Esophagus mucosa (tissue), 1 donor: ENCODE results near the gene ACVR1C. TPM values are rescaled to one million over a fixed set of nuclear protein-coding genes. Genes with fewer than 3 reads are reported as not detected.
"Not testable (repeated sequence)": the region's sequence is repeated elsewhere in the genome, so short reads cannot be mapped to it uniquely, and the experiment has no call there.

ENCODE experiments used
- ATAC-seq: fragments of 200-7000 bp; cut with Tn5 transposase; one replicate; pipeline ENCODE4 v1.9.1; 2020
- total RNA-seq: library from RNA; stranded (reverse); gene quantifications from one replicate; pipeline ENCODE4 v1.2.4, GENCODE V29; 2023
- donor health status: DM: yes; HTN: yes; CAD: no.

Gene ACVR1C
- total RNA-seq, 1 donor from 2014 or later = 0.64 TPM

- ATAC-seq = no peak
These were observed 55.9 kb downstream of the ACVR1C start for GRCh38 chr2:157572725-157573124.

GRCh38 chr2:157566623-157567022 is 62.0 kb downstream of the ACVR1C start:
- not testable (repeated sequence) for ATAC-seq

- not testable (repeated sequence) for ATAC-seq
These were observed 62.6 kb downstream of the ACVR1C start for GRCh38 chr2:157566113-157566512.

GRCh38 chr2:157565550-157565949 is 63.1 kb downstream of the ACVR1C start:
- ATAC-seq = no peak

GRCh38 chr2:157559890-157560289 is 68.8 kb downstream of the ACVR1C start:
- ATAC-seq = no peak

- ATAC-seq = no peak
These were observed 69.2 kb downstream of the ACVR1C start for GRCh38 chr2:157559461-157559860.

- no peak for ATAC-seq
These were observed 69.6 kb downstream of the ACVR1C start for GRCh38 chr2:157559061-157559460.

GRCh38 chr2:157557770-157558169 is 70.9 kb downstream of the ACVR1C start:
- no peak for ATAC-seq

- ATAC-seq = no peak
These were observed 88.6 kb downstream of the ACVR1C start for GRCh38 chr2:157540102-157540501.

- no peak for ATAC-seq
These were observed 90.6 kb downstream of the ACVR1C start for GRCh38 chr2:157538064-157538463.

GRCh38 chr2:157536815-157537214 is 91.8 kb downstream of the ACVR1C start:
- ATAC-seq = no peak

- no peak for ATAC-seq
These were observed 99.5 kb downstream of the ACVR1C start for GRCh38 chr2:157528963-157529751.

GRCh38 chr2:157526070-157526469 is 102.6 kb downstream of the ACVR1C start:
- no peak for ATAC-seq

GRCh38 chr2:157523270-157524247 is 105.1 kb downstream of the ACVR1C start:
- ATAC-seq = no peak

GRCh38 chr2:157514966-157515365 is 113.7 kb downstream of the ACVR1C start:
- ATAC-seq = not testable (repeated sequence)

- ATAC-seq = no peak
These were observed 118.9 kb downstream of the ACVR1C start for GRCh38 chr2:157509744-157510143.

- peak; percentile 48 for ATAC-seq
These were observed 120.0 kb downstream of the ACVR1C start for GRCh38 chr2:157508676-157509075.

- ATAC-seq = no peak
These were observed 122.1 kb downstream of the ACVR1C start for GRCh38 chr2:157506586-157506985.

- no peak for ATAC-seq
These were observed 124.0 kb downstream of the ACVR1C start for GRCh38 chr2:157504623-157505022.

- ATAC-seq = no peak
These were observed 127.6 kb downstream of the ACVR1C start for GRCh38 chr2:157501026-157501425.

GRCh38 chr2:157500334-157500733 is 128.3 kb downstream of the ACVR1C start:
- no peak for ATAC-seq

GRCh38 chr2:157498483-157498882 is 130.2 kb downstream of the ACVR1C start:
- ATAC-seq = no peak

- peak; percentile 83 for ATAC-seq
These were observed 130.9 kb downstream of the ACVR1C start for GRCh38 chr2:157497638-157498314.
